H1 (cell line): Measurements from ENCODE around the gene TMEM39A. TPM values are rescaled to one million over a fixed set of nuclear protein-coding genes. Genes with fewer than 3 reads are reported as not detected.

Source experiments
- BCL11A ChIP-seq, 2 experiments: IDR thresholded peaks; one replicate each; pipeline ENCODE4 v1.6.1; 2011; ENCODE audit warnings: low read depth in 2 of 2, low read length in 2 of 2, mild to moderate bottlenecking in 2 of 2
- EGR1 ChIP-seq: IDR thresholded peaks from 2 replicates; pipeline ENCODE4 v1.6.1; 2011; ENCODE audit warnings: low read depth, low read length, borderline replicate concordance
- FOSL1 ChIP-seq: IDR thresholded peaks from 2 replicates; pipeline ENCODE4 v1.6.1; 2011; ENCODE audit warnings: mild to moderate bottlenecking, low read depth, low read length, moderate library complexity; ENCODE audit not compliant: insufficient read depth
- KDM4A ChIP-seq: IDR thresholded peaks from one replicate; pipeline ENCODE4 v1.7.1; 2012; ENCODE audit warnings: low read depth, mild to moderate bottlenecking, moderate library complexity, low read length, inconsistent platforms; ENCODE audit not compliant: severe bottlenecking
- KDM5A ChIP-seq: fragments of 200-600 bp; IDR thresholded peaks from 2 replicates; pipeline ENCODE4 v1.7.1; 2012; ENCODE audit warnings: mild to moderate bottlenecking, low read length, inconsistent platforms, mixed read lengths
- MAX ChIP-seq: IDR thresholded peaks from 2 replicates; pipeline ENCODE4 v1.6.1; 2012; ENCODE audit warnings: inconsistent platforms
- PHF8 ChIP-seq: fragments of 200-600 bp; sonication (generic); conservative IDR thresholded peaks from 2 replicates; pipeline ENCODE4 v1.7.1; 2012; ENCODE audit warnings: low read depth, mild to moderate bottlenecking, inconsistent platforms, low read length, moderate library complexity
- SIRT6 ChIP-seq: IDR thresholded peaks from one replicate; pipeline ENCODE4 v1.7.1; 2012; ENCODE audit warnings: low read length, inconsistent platforms
- SP1 ChIP-seq: IDR thresholded peaks from 2 replicates; pipeline ENCODE4 v1.6.1; 2011; ENCODE audit warnings: low read depth, low read length
- TAF7 ChIP-seq: optimal IDR thresholded peaks from 2 replicates; pipeline ENCODE3; 2011; ENCODE audit warnings: low read depth, mild to moderate bottlenecking, inconsistent platforms, low read length, moderate library complexity, borderline replicate concordance
- polyA plus RNA-seq, 7 experiments: library from polyadenylated mRNA; depleted of rRNA in 3 of 7; stranded (reverse) in 5 of 7; unstranded in 2 of 7; fragments of >200 nt in 5 of 7; fragments of 200-250 nt in 2 of 7; gene quantifications; 1 replicate in 5 of 7; 2 replicates in 1 of 7; 4 replicates in 1 of 7; pipeline versions ENCODE4 v1.2.1 to v1.2.3, GENCODE V29; 2011 to 2013; ENCODE audit warnings: missing spikeins in 2 of 7, mixed read lengths in 2 of 7
- total RNA-seq: library from RNA; stranded (reverse); fragmentation: NEBNext Ultra II Directional; extraction: Animal tissue kit (Norgen Biotek cat#: 25700); gene quantifications from 2 replicates; pipeline ENCODE4 v1.2.1, GENCODE V29; 2021

TMEM39A gene
- total and polyA plus RNA-seq, 2 of the 8 experiments (the other 6 are each of a cell fraction or from before 2014, with no cell fraction given), result 26.8 to 36.1 TPM

- TF ChIP-seq SIRT6 (no peak), KDM5A (peak; percentile 98), EGR1 (no peak), PHF8 (peak; percentile 93), MAX (peak; percentile 89), KDM4A (peak; percentile 100), SP1 (no peak), FOSL1 (no peak), TAF7 (peak; percentile 77), BCL11A (IDR thresholded peaks at IDR 0.05; ENCODE audit: low read depth in 2 of 2, low read length in 2 of 2) (no peak)
These were observed at the start of gene TMEM39A (continued) for GRCh38 chr3:119463171-119464169.
